ENCODE data around the gene HOXC11.

HOXC11 gene

GRCh38 chr12:53959314-53959713 is 13.6 kb upstream of the HOXC11 start:
- DNase-seq = no peak

- DNase-seq = no peak
Measured at GRCh38 chr12:53960187-53961024, 12.5 kb upstream of the HOXC11 start.

GRCh38 chr12:53961025-53961761 is 11.7 kb upstream of the HOXC11 start:
- no peak for DNase-seq

- no peak for DNase-seq
Measured at GRCh38 chr12:53963005-53963404, 9.9 kb upstream of the HOXC11 start.

- DNase-seq = no peak
Measured at GRCh38 chr12:53963434-53964314, 9.3 kb upstream of the HOXC11 start.

- no peak for DNase-seq
Measured at GRCh38 chr12:53964315-53964713, 8.6 kb upstream of the HOXC11 start.

GRCh38 chr12:53965281-53966084 is 7.4 kb upstream of the HOXC11 start:
- DNase-seq = no peak

- DNase-seq = no peak
Measured at GRCh38 chr12:53966085-53966384, 6.9 kb upstream of the HOXC11 start.

GRCh38 chr12:53966385-53967133 is 6.4 kb upstream of the HOXC11 start:
- DNase-seq = no peak

- no peak for DNase-seq
Measured at GRCh38 chr12:53967421-53967925, 5.5 kb upstream of the HOXC11 start.

GRCh38 chr12:53968214-53969127 is 4.5 kb upstream of the HOXC11 start:
- DNase-seq = no peak

- DNase-seq = no peak
Measured at GRCh38 chr12:53969588-53970259, 3.2 kb upstream of the HOXC11 start.

GRCh38 chr12:53970451-53970850 is 2.5 kb upstream of the HOXC11 start:
- DNase-seq = no peak

GRCh38 chr12:53971129-53971528 is 1.8 kb upstream of the HOXC11 start:
- no peak for DNase-seq

- DNase-seq = no peak
Measured at GRCh38 chr12:53971686-53972085, 1.2 kb upstream of the HOXC11 start.

GRCh38 chr12:53972152-53972702 is 699 bp upstream of the HOXC11 start:
- DNase-seq = no peak

GRCh38 chr12:53973236-53974042 is 513 bp downstream of the HOXC11 start:
- no peak for DNase-seq
